ENCODE results near the gene MDGA2. TPM values are rescaled to one million over a fixed set of nuclear protein-coding genes. Genes with fewer than 3 reads are reported as not detected.

The MDGA2 gene
- total and polyA plus RNA-seq, 2 of the 4 experiments (the other 2 are of a cell fraction), result 0.02 TPM; not detected in 1

DNA sequence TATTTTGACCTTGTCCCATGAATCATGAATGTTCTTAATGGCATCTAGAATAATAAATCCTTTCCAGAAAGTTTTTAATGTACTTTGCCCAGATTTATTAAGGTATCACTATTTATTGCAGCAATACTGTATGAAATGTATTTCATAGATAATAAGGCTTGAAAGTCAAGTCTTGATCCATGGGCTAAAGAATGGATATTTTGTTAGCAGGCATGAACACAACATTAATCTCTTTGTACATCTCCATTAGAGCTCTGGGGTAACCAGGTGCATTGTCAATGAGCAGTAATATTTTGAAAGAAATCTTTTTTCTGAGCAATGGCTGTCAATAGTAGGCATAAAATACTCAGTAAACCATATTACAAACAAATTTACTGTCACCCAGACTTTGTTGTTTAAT is 882.3 kb downstream of the MDGA2 start:
- no peak overlapping the region for H4K8ac ChIP-seq (ENCODE audit: low read depth in 2 of 2, low read length in 2 of 2)
- H2BK5ac ChIP-seq (ENCODE audit: low read depth, low read length, poor library complexity, severe bottlenecking), result no peak overlapping the region
- no peak overlapping the region for H3K14ac ChIP-seq (replicated peaks; ENCODE audit: low read depth, low read length)
- in situ Hi-C loops (cut with MboI; ENCODE audit: low sequenced_read_pairs), result no loop called here
- no peak overlapping the region for H3K56ac ChIP-seq (ENCODE audit: extremely low read depth, insufficient read depth, low read length)
- ATAC-seq (ENCODE audit: low read depth) (no peak), DNase-seq (no peak)
- no peak overlapping the region for H2BK120ac ChIP-seq (ENCODE audit: low read depth, low read length)
- no TSS peak for BruUV-seq (replicated peaks)
- H3K23ac ChIP-seq (ENCODE audit: low read depth, low read length), result no peak overlapping the region
- no peak overlapping the region for H4K5ac ChIP-seq (ENCODE audit: low read depth, low read length)
- no peak overlapping the region for H2BK15ac ChIP-seq (ENCODE audit: low read depth, low read length)
- no peak overlapping the region for H2AK9ac ChIP-seq (replicated peaks; ENCODE audit: low read depth, low read length, poor library complexity)
- H3K4me2 ChIP-seq (ENCODE audit: low read depth, low read length), result no peak overlapping the region
- H3K4ac ChIP-seq (ENCODE audit: low read depth, low read length), result no peak overlapping the region
- no peaks in the 10 kb centered on the region for H3K79me1 ChIP-seq (ENCODE audit: low read depth in 1 of 2, low read length in 2 of 2)
- no peaks in the 10 kb centered on the region for H3K36me3 ChIP-seq (ENCODE audit: control insufficient read depth, insufficient read depth, low read length)
- H3K27ac ChIP-seq (ENCODE audit: insufficient read depth, low read length), result no peak overlapping the region
- H4K91ac ChIP-seq (ENCODE audit: insufficient read depth, low read depth, low read length), result no peak overlapping the region
- H2AFZ ChIP-seq (replicated peaks; ENCODE audit: low read length, poor library complexity), result no peak overlapping the region
- intact Hi-C loops (cut with micrococcal nuclease), result no loop called here
- no peaks in the 10 kb centered on the region for H3K27me3 ChIP-seq (ENCODE audit: control insufficient read depth, insufficient read depth, low read length)
- TF ChIP-seq NFE2L2 (IDR thresholded peaks at IDR 0.05; ENCODE audit: low read depth, low read length), result no peak
- no peak for TF ChIP-seq MAFK (IDR thresholded peaks at IDR 0.05; ENCODE audit: low read depth, low read length)
- TF ChIP-seq RCOR1 (IDR thresholded peaks at IDR 0.05; ENCODE audit: insufficient replicate concordance, low read length), result no peak
- TF ChIP-seq, protein P1, sequence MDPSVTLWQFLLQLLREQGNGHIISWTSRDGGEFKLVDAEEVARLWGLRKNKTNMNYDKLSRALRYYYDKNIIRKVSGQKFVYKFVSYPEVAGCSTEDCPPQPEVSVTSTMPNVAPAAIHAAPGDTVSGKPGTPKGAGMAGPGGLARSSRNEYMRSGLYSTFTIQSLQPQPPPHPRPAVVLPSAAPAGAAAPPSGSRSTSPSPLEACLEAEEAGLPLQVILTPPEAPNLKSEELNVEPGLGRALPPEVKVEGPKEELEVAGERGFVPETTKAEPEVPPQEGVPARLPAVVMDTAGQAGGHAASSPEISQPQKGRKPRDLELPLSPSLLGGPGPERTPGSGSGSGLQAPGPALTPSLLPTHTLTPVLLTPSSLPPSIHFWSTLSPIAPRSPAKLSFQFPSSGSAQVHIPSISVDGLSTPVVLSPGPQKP (IDR thresholded peaks at IDR 0.05; ENCODE audit: borderline replicate concordance, low read depth, low read length), result no peak
- no peak for TF ChIP-seq RFX5 (IDR thresholded peaks at IDR 0.05; ENCODE audit: low read depth, low read length)
- no peak for TF ChIP-seq MAZ (IDR thresholded peaks at IDR 0.05; ENCODE audit: borderline replicate concordance, low read depth, low read length)
- TF ChIP-seq, protein P2, sequence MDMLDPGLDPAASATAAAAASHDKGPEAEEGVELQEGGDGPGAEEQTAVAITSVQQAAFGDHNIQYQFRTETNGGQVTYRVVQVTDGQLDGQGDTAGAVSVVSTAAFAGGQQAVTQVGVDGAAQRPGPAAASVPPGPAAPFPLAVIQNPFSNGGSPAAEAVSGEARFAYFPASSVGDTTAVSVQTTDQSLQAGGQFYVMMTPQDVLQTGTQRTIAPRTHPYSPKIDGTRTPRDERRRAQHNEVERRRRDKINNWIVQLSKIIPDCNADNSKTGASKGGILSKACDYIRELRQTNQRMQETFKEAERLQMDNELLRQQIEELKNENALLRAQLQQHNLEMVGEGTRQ (IDR thresholded peaks at IDR 0.05; ENCODE audit: low read depth, low read length), result no peak
- TF ChIP-seq CHD1 (IDR thresholded peaks at IDR 0.05; ENCODE audit: low read depth, low read length), result no peak
- TF ChIP-seq CEBPB (IDR thresholded peaks at IDR 0.05; ENCODE audit: low read depth, low read length), result no peak
- no peak for TF ChIP-seq MXI1 (IDR thresholded peaks at IDR 0.05; ENCODE audit: borderline replicate concordance, low read depth, low read length)
- TF ChIP-seq POLR2A (IDR thresholded peaks at IDR 0.05; ENCODE audit: low read depth, low read length), result no peak
- no peak for TF ChIP-seq SMC3 (IDR thresholded peaks at IDR 0.05; ENCODE audit: low read depth, low read length)
- TF ChIP-seq, protein P3, sequence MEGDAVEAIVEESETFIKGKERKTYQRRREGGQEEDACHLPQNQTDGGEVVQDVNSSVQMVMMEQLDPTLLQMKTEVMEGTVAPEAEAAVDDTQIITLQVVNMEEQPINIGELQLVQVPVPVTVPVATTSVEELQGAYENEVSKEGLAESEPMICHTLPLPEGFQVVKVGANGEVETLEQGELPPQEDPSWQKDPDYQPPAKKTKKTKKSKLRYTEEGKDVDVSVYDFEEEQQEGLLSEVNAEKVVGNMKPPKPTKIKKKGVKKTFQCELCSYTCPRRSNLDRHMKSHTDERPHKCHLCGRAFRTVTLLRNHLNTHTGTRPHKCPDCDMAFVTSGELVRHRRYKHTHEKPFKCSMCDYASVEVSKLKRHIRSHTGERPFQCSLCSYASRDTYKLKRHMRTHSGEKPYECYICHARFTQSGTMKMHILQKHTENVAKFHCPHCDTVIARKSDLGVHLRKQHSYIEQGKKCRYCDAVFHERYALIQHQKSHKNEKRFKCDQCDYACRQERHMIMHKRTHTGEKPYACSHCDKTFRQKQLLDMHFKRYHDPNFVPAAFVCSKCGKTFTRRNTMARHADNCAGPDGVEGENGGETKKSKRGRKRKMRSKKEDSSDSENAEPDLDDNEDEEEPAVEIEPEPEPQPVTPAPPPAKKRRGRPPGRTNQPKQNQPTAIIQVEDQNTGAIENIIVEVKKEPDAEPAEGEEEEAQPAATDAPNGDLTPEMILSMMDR (conservative IDR thresholded peaks at IDR 0.05; ENCODE audit: low read depth, low read length), result no peak
- H3K4me1 ChIP-seq (ENCODE audit: control insufficient read depth, insufficient read depth, low read length), result no peaks in the 10 kb centered on the region
- no peak overlapping the region for H3K4me3 ChIP-seq (ENCODE audit: insufficient read depth, low read depth, low read length)
- no peaks in the 10 kb centered on the region for H3K9me1 ChIP-seq (ENCODE audit: insufficient read depth, low read length)
- no peaks in the 10 kb centered on the region for H4K20me1 ChIP-seq (ENCODE audit: insufficient read depth, low read length)
- ChIA-PET CTCF (no interaction called here), POLR2A (ENCODE audit: unreplicated experiment) (no interaction called here)
- no peak overlapping the region for H2AK5ac ChIP-seq (ENCODE audit: low read depth, low read length)
- 0 out of 2 replicates have a peak, but pooled peaks cover 1% of the 10 kb centered on the region for H3K9me3 ChIP-seq (ENCODE audit: control insufficient read depth, insufficient read depth, low read length)
- H2BK20ac ChIP-seq (ENCODE audit: low read depth, low read length), result no peak overlapping the region
- H3K18ac ChIP-seq (ENCODE audit: low read depth, low read length), result no peak overlapping the region
- dilution Hi-C loops (cut with HindIII; ENCODE audit: low sequenced_read_pairs, unreplicated experiment), result no loop called here
- H3K9ac ChIP-seq (ENCODE audit: low read depth, low read length), result no peak overlapping the region

All from IMR-90 (cell line).